H1 (cell line): ENCODE results near the gene KRT32. TPM values are rescaled to one million over a fixed set of nuclear protein-coding genes. Genes with fewer than 3 reads are reported as not detected.

Experiments used
- CTCF ChIA-PET: fragments of 300-600 bp; sonication (Branson Sonifier 250); formaldehyde crosslinking; loops from one replicate; lab custom pipeline; 2021; ENCODE audit not compliant: partially characterized antibody; lab: Charles Lee
- POLR2A ChIA-PET: fragments of 300-600 bp; sonication (Branson Sonifier 250); formaldehyde crosslinking; loops from one replicate; lab custom pipeline; 2021; ENCODE audit warnings: inconsistent platforms; ENCODE audit not compliant: partially characterized antibody; lab: Charles Lee
- DNase-seq, 2 experiments: peaks; one replicate each; pipeline versions ENCODE4 v3.0.0 to v3.0.0-alpha.2; 2010 to 2022; ENCODE audit warnings: low spot score in 2 of 2, low read depth in 1 of 2, mixed read lengths in 1 of 2
- FAIRE-seq: peaks from 2 replicates; lab custom pipeline; 2011; peaks lifted over from hg19 to GRCh38; lab: Jason Lieb, UNC
- H2AFZ ChIP-seq: 2 replicates; pipeline ENCODE4 v1.8.1; 2012; ENCODE audit warnings: low read length, inconsistent platforms
- H2AK5ac ChIP-seq: 2 replicates; pipeline ENCODE4 v1.6.1; 2013; ENCODE audit warnings: low read depth, low read length
- H2BK120ac ChIP-seq: replicated peaks from 2 replicates; pipeline ENCODE3; 2013; ENCODE audit warnings: low read depth, low read length, inconsistent platforms
- H2BK12ac ChIP-seq: 2 replicates; pipeline ENCODE4 v1.6.1; 2013; ENCODE audit warnings: low read depth, low read length
- H2BK15ac ChIP-seq: 2 replicates; pipeline ENCODE4 v1.6.1; 2013; ENCODE audit warnings: low read length
- H2BK20ac ChIP-seq: 2 replicates; pipeline ENCODE4 v1.6.1; 2013; ENCODE audit warnings: low read length
- H2BK5ac ChIP-seq: 2 replicates; pipeline ENCODE4 v1.6.1; 2013; ENCODE audit warnings: low read depth, low read length
- H3K14ac ChIP-seq: 2 replicates; pipeline ENCODE4 v1.6.1; 2013; ENCODE audit warnings: inconsistent platforms; ENCODE audit not compliant: insufficient read length
- H3K18ac ChIP-seq: 2 replicates; pipeline ENCODE4 v1.6.1; 2013; ENCODE audit warnings: low read length; ENCODE audit errors: extremely low read depth
- H3K23ac ChIP-seq: 2 replicates; pipeline ENCODE4 v1.6.1; 2013; ENCODE audit warnings: inconsistent platforms; ENCODE audit not compliant: insufficient read length
- H3K23me2 ChIP-seq: 2 replicates; pipeline ENCODE4 v1.6.1; 2013; ENCODE audit warnings: low read depth, low read length
- H3K27ac ChIP-seq: 2 replicates; pipeline ENCODE4 v1.6.1; 2011; ENCODE audit warnings: low read depth, low read length, inconsistent platforms
- H3K27me3 ChIP-seq, 4 experiments: replicated peaks in 1 of 4; 1 replicate in 1 of 4; 2 replicates in 3 of 4; pipeline versions ENCODE4 v1.6.1 to v1.8.1; 2011 to 2013; ENCODE audit warnings: low read length in 3 of 4, mild to moderate bottlenecking in 3 of 4, inconsistent platforms in 2 of 4, mixed read lengths in 2 of 4, moderate library complexity in 1 of 4; ENCODE audit not compliant: control insufficient read depth in 3 of 4, insufficient read depth in 3 of 4; ENCODE audit errors: extremely low read depth in 1 of 4
- H3K36me3 ChIP-seq, 4 experiments: 2 replicates each; pipeline versions ENCODE4 v1.6.1 to v1.8.1; 2011 to 2013; ENCODE audit warnings: mild to moderate bottlenecking in 4 of 4, low read length in 3 of 4, moderate library complexity in 2 of 4, control low read depth in 1 of 4, inconsistent platforms in 1 of 4; ENCODE audit not compliant: insufficient read depth in 4 of 4, control insufficient read depth in 2 of 4
- H3K4ac ChIP-seq: replicated peaks from 2 replicates; pipeline ENCODE3; 2013; ENCODE audit warnings: low read length, low read depth, mixed read lengths, inconsistent platforms; ENCODE audit not compliant: insufficient read length
- H3K4me1 ChIP-seq, 4 experiments: replicated peaks in 1 of 4; 1 replicate in 1 of 4; 2 replicates in 3 of 4; pipeline versions ENCODE4 v1.6.1 to v1.8.1; 2011 to 2013; ENCODE audit warnings: low read length in 3 of 4, inconsistent platforms in 2 of 4, mixed read lengths in 1 of 4; ENCODE audit not compliant: insufficient read depth in 4 of 4, control insufficient read depth in 3 of 4
- H3K4me2 ChIP-seq, 2 experiments: 2 replicates each; pipeline versions ENCODE4 v1.6.1 to v1.8.1; 2011 to 2013; ENCODE audit warnings: low read depth in 2 of 2, low read length in 2 of 2, control low read depth in 1 of 2, inconsistent platforms in 1 of 2, mild to moderate bottlenecking in 1 of 2; ENCODE audit not compliant: insufficient read depth in 1 of 2
- H3K4me3 ChIP-seq, 4 experiments: fragments of 200-600, 300-600 bp in 1 of 4; sonication (generic), shearing (Covaris generic), sonication (Bioruptor Twin) in 1 of 4; 2 replicates each; pipeline versions ENCODE4 v1.5.1 to v1.8.1; 2011 to 2016; ENCODE audit warnings: low read length in 4 of 4, low read depth in 3 of 4, control low read depth in 2 of 4, inconsistent platforms in 2 of 4, mild to moderate bottlenecking in 2 of 4, mixed read lengths in 1 of 4, moderate library complexity in 1 of 4; ENCODE audit not compliant: insufficient read depth in 2 of 4; ENCODE audit errors: extremely low read depth in 1 of 4
- H3K56ac ChIP-seq: replicated peaks from 2 replicates; pipeline ENCODE3; 2013; ENCODE audit warnings: low read depth, mild to moderate bottlenecking, mixed read lengths, low read length, inconsistent platforms; ENCODE audit not compliant: insufficient read length
- H3K79me1 ChIP-seq: 2 replicates; pipeline ENCODE4 v1.6.1; 2013; ENCODE audit warnings: low read depth, low read length, control low read depth
- H3K79me2 ChIP-seq, 2 experiments: 2 replicates each; pipeline versions ENCODE4 v1.6.1 to v1.8.1; 2012 to 2013; ENCODE audit warnings: low read length in 2 of 2, mild to moderate bottlenecking in 2 of 2, inconsistent platforms in 1 of 2; ENCODE audit not compliant: insufficient read depth in 2 of 2, control insufficient read depth in 1 of 2
- H3K9ac ChIP-seq, 4 experiments: replicated peaks in 1 of 4; 1 replicate in 1 of 4; 2 replicates in 3 of 4; pipeline versions ENCODE4 v1.6.1 to v1.8.1; 2011 to 2013; ENCODE audit warnings: low read depth in 3 of 4, low read length in 3 of 4, control low read depth in 2 of 4, mild to moderate bottlenecking in 2 of 4, moderate library complexity in 2 of 4, inconsistent platforms in 1 of 4; ENCODE audit errors: extremely low read depth in 1 of 4
- H3K9me3 ChIP-seq, 2 experiments: 2 replicates each; pipeline versions ENCODE4 v1.6.1 to v1.8.1; 2012 to 2013; ENCODE audit warnings: mild to moderate bottlenecking in 2 of 2, moderate library complexity in 2 of 2, control low read depth in 1 of 2, inconsistent platforms in 1 of 2, low read depth in 1 of 2, low read length in 1 of 2, mixed read lengths in 1 of 2; ENCODE audit not compliant: insufficient read depth in 2 of 2
- H4K20me1 ChIP-seq, 2 experiments: replicated peaks in 1 of 2; 2 replicates each; pipeline versions ENCODE3 to v1.8.1; 2011 to 2013; ENCODE audit warnings: inconsistent platforms in 2 of 2, low read length in 2 of 2, mild to moderate bottlenecking in 1 of 2; ENCODE audit not compliant: insufficient read depth in 2 of 2, control insufficient read depth in 1 of 2
- H4K5ac ChIP-seq: 2 replicates; pipeline ENCODE4 v1.6.1; 2013; ENCODE audit warnings: low read length, low read depth, mixed read lengths, inconsistent platforms; ENCODE audit not compliant: insufficient read length
- H4K8ac ChIP-seq: 2 replicates; pipeline ENCODE4 v1.8.0; 2013; ENCODE audit warnings: mild to moderate bottlenecking, moderate library complexity, low read length, inconsistent platforms; ENCODE audit not compliant: insufficient read depth; ENCODE audit errors: extremely low read depth
- H4K91ac ChIP-seq: replicated peaks from 2 replicates; pipeline ENCODE3; 2013; ENCODE audit warnings: low read length, mixed read lengths, inconsistent platforms; ENCODE audit not compliant: insufficient read length
- BCL11A ChIP-seq, 2 experiments: IDR thresholded peaks; one replicate each; pipeline ENCODE4 v1.6.1; 2011; ENCODE audit warnings: low read depth in 2 of 2, low read length in 2 of 2, mild to moderate bottlenecking in 2 of 2
- CTBP2 ChIP-seq: IDR thresholded peaks from 2 replicates; pipeline ENCODE4 v1.7.0; 2011; ENCODE audit warnings: borderline replicate concordance, mild to moderate bottlenecking, moderate library complexity, mixed read lengths, low read length; ENCODE audit not compliant: insufficient read depth, insufficient read length
- EGR1 ChIP-seq: IDR thresholded peaks from 2 replicates; pipeline ENCODE4 v1.6.1; 2011; ENCODE audit warnings: low read depth, low read length, borderline replicate concordance
- FOSL1 ChIP-seq: IDR thresholded peaks from 2 replicates; pipeline ENCODE4 v1.6.1; 2011; ENCODE audit warnings: mild to moderate bottlenecking, low read depth, low read length, moderate library complexity; ENCODE audit not compliant: insufficient read depth
- GTF2F1 ChIP-seq: IDR thresholded peaks from 2 replicates; pipeline ENCODE4 v1.6.1; 2012; ENCODE audit warnings: low read depth, low read length, improper control_type of control experiment, borderline replicate concordance
- HDAC6 ChIP-seq: IDR thresholded peaks from one replicate; pipeline ENCODE4 v1.7.1; 2012; ENCODE audit warnings: low read depth, mild to moderate bottlenecking, inconsistent platforms, low read length, moderate library complexity
- KDM5A ChIP-seq: fragments of 200-600 bp; IDR thresholded peaks from 2 replicates; pipeline ENCODE4 v1.7.1; 2012; ENCODE audit warnings: mild to moderate bottlenecking, low read length, inconsistent platforms, mixed read lengths
- POU5F1 ChIP-seq: IDR thresholded peaks from 2 replicates; pipeline ENCODE4 v1.6.1; 2011; ENCODE audit warnings: low read depth, mild to moderate bottlenecking, low read length, moderate library complexity
- RXRA ChIP-seq: IDR thresholded peaks from 2 replicates; pipeline ENCODE4 v1.6.1; 2011; ENCODE audit warnings: low read depth, mild to moderate bottlenecking, low read length, moderate library complexity; ENCODE audit not compliant: insufficient read depth
- SIRT6 ChIP-seq: IDR thresholded peaks from one replicate; pipeline ENCODE4 v1.7.1; 2012; ENCODE audit warnings: low read length, inconsistent platforms
- SP1 ChIP-seq: IDR thresholded peaks from 2 replicates; pipeline ENCODE4 v1.6.1; 2011; ENCODE audit warnings: low read depth, low read length
- SUZ12 ChIP-seq: fragments of 200-600 bp; sonication (generic); IDR thresholded peaks from 2 replicates; pipeline ENCODE4 v1.6.1; 2012; ENCODE audit warnings: mild to moderate bottlenecking, inconsistent platforms, low read length, moderate library complexity, mixed read lengths
- TAF1 ChIP-seq: IDR thresholded peaks from 2 replicates; pipeline ENCODE4 v1.6.1; 2011; ENCODE audit warnings: mild to moderate bottlenecking, low read depth, low read length
- WGBS, 2 experiments: shearing (Covaris generic) in 1 of 2; methylation state at CpG; one replicate each; pipeline versions ENCODE4 v1.1.6 to v1.1.7; 2013 to 2015; ENCODE audit warnings: low lambda C conversion rate in 2 of 2, mixed read lengths in 2 of 2, inconsistent platforms in 1 of 2, low coverage in 1 of 2, missing lambda C conversion rate in 1 of 2; ENCODE audit not compliant: insufficient replicate concordance in 2 of 2, insufficient coverage in 1 of 2, insufficient read length in 1 of 2; ENCODE audit errors: extremely low coverage in 1 of 2, missing lambda C conversion rate in 1 of 2; 5-methylcytosine and 5-hydroxymethylcytosine counted together
- polyA plus RNA-seq, 7 experiments: library from polyadenylated mRNA; depleted of rRNA in 3 of 7; stranded (reverse) in 5 of 7; unstranded in 2 of 7; fragments of >200 nt in 5 of 7; fragments of 200-250 nt in 2 of 7; gene quantifications; 1 replicate in 5 of 7; 2 replicates in 1 of 7; 4 replicates in 1 of 7; pipeline versions ENCODE4 v1.2.1 to v1.2.3, GENCODE V29; 2011 to 2013; ENCODE audit warnings: missing spikeins in 2 of 7, mixed read lengths in 2 of 7
- total RNA-seq: library from RNA; stranded (reverse); fragmentation: NEBNext Ultra II Directional; extraction: Animal tissue kit (Norgen Biotek cat#: 25700); gene quantifications from 2 replicates; pipeline ENCODE4 v1.2.1, GENCODE V29; 2021

Gene KRT32
- total and polyA plus RNA-seq, 2 of the 8 experiments (the other 6 are each of a cell fraction or from before 2014, with no cell fraction given): not detected

DNA sequence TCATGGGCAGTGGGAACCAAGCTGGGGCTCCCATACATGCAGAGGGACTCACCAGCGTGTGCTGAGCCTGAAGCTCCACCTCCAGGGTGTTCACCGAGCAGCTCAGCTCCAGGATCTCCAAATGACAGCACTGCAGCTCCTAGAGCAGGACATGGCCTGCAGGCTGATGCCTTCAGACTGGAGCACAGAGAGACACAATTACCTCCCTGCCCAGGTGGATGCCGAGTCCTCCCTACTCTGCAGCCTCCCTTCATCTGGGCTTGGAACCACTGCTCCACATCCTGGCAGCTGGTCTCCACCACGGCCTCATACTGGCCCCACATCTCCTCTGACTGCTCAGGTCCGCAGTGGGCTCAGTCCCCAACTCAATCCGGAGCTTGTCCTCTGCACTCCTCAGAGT is 18.2 kb downstream of the KRT32 start:
- WGBS, 2 experiments: 92% methylated on average over 6 of the region's 6 CpGs; no CpG with 5 or more reads in 1 of the 2 experiments
- Histone ChIP-seq H2BK12ac (no peak overlapping the region), H3K4me1 (no peaks in the 10 kb centered on the region; a peak in 1 of 7 replicates), H4K20me1 (no peaks in the 10 kb centered on the region), H3K18ac (no peak overlapping the region), H2BK20ac (no peak overlapping the region), H3K23me2 (no peaks in the 10 kb centered on the region; the same call in 1 of the 2 replicates), H3K36me3 (no peaks in the 10 kb centered on the region), H4K8ac (no peak overlapping the region), H2BK5ac (no peak overlapping the region), H3K79me2 (no peaks in the 10 kb centered on the region), H3K4me2 (no peak overlapping the region), H3K4me3 (no peak overlapping the region), H3K23ac (no peak overlapping the region), H2AFZ (no peak overlapping the region), H3K56ac (no peak overlapping the region), H4K5ac (no peak overlapping the region), H3K27me3 (no peaks in the 10 kb centered on the region; a peak in 1 of 7 replicates), H3K9ac (no peak overlapping the region), H3K14ac (no peak overlapping the region), H3K4ac (no peak overlapping the region), H2AK5ac (no peak overlapping the region), H4K91ac (no peak overlapping the region), H2BK15ac (no peak overlapping the region), H3K79me1 (no peaks in the 10 kb centered on the region), H3K27ac (no peak overlapping the region), H3K9me3 (peaks cover 3 to 9% of the 10 kb centered on the region in 2 experiments; a peak in 2 of 4 replicates), H2BK120ac (no peak overlapping the region)
- no peak for TF ChIP-seq FOSL1
- no peak for TF ChIP-seq POU5F1
- TF ChIP-seq SUZ12: no peak
- no peak for TF ChIP-seq SP1
- TF ChIP-seq BCL11A (IDR thresholded peaks at IDR 0.05; ENCODE audit: low read depth in 2 of 2, low read length in 2 of 2): no peak
- TF ChIP-seq SIRT6: no peak
- TF ChIP-seq RXRA: no peak
- no peak for TF ChIP-seq GTF2F1
- TF ChIP-seq KDM5A: no peak
- no peak for TF ChIP-seq EGR1
- no peak for TF ChIP-seq CTBP2
- no peak for TF ChIP-seq HDAC6
- no peak for TF ChIP-seq TAF1
- CTCF ChIA-PET: interaction anchor here (1.0 to 3.1 kb wide), 7 partner anchors 9 to 217 kb away, joined by 3 to 10 read pairs (median 4); no protein-coding TSS in a partner anchor
- DNase-seq (no peak), FAIRE-seq (no peak)
- POLR2A ChIA-PET: no interaction called here
